GM18526 (cell line): ENCODE data around the gene DHFR.

ENCODE experiments used
- POLR2A ChIP-seq: IDR thresholded peaks from 3 replicates; pipeline ENCODE4 v1.6.1; 2011; ENCODE audit not compliant: insufficient read length; ENCODE audit errors: extremely low read depth

Gene DHFR

GRCh38 chr5:80654391-80655230, at the start of gene DHFR, which contains the start of gene MSH3:
DHFR (minus strand) TSS chr5:80654983; CDS start chr5:80654489, 494 bp downstream.
MSH3 (plus strand) TSS chr5:80654652; CDS start chr5:80654728, 76 bp downstream.
- peak; percentile 74 for TF ChIP-seq POLR2A

GRCh38 chr5:80704221-80704620, 49.4 kb upstream of the DHFR start:
- TF ChIP-seq POLR2A: no peak

- TF ChIP-seq POLR2A: no peak
Observed at GRCh38 chr5:80703747-80704146, 49.0 kb upstream of the DHFR start.

- TF ChIP-seq POLR2A: no peak
Observed at GRCh38 chr5:80703291-80703690, 48.5 kb upstream of the DHFR start.

GRCh38 chr5:80701597-80701996, 46.8 kb upstream of the DHFR start:
- no peak for TF ChIP-seq POLR2A

- TF ChIP-seq POLR2A: no peak
Observed at GRCh38 chr5:80698369-80698768, 43.6 kb upstream of the DHFR start.

GRCh38 chr5:80697100-80697499, 42.3 kb upstream of the DHFR start:
- TF ChIP-seq POLR2A: no peak

- TF ChIP-seq POLR2A: no peak
Observed at GRCh38 chr5:80696450-80696849, 41.7 kb upstream of the DHFR start.

GRCh38 chr5:80695666-80696065, 40.9 kb upstream of the DHFR start:
- no peak for TF ChIP-seq POLR2A

GRCh38 chr5:80689627-80690026, 34.8 kb upstream of the DHFR start:
- TF ChIP-seq POLR2A: no peak

GRCh38 chr5:80688648-80689420, 34.1 kb upstream of the DHFR start:
- no peak for TF ChIP-seq POLR2A

- TF ChIP-seq POLR2A: no peak
Observed at GRCh38 chr5:80686757-80687156, 32.0 kb upstream of the DHFR start.

- no peak for TF ChIP-seq POLR2A
Observed at GRCh38 chr5:80676706-80677105, 21.9 kb upstream of the DHFR start.

GRCh38 chr5:80672140-80672736, 17.5 kb upstream of the DHFR start:
- no peak for TF ChIP-seq POLR2A
